GM18858 (cell line): Measurements from ENCODE around the gene ARL8B.
"Not testable (repeated sequence)": the region's sequence is repeated elsewhere in the genome, so short reads cannot be mapped to it uniquely, and the experiment has no call there.

Experiments
- ATAC-seq: cut with Tn5 transposase; IDR thresholded peaks from one replicate; pipeline ENCODE4 v1.9.1; 2021; ENCODE audit not compliant: unreplicated experiment

ARL8B gene

GRCh38 chr3:5122030-5122740 is at the start of gene ARL8B:
ARL8B (plus strand) TSS chr3:5122292; CDS start chr3:5122466, 174 bp downstream.
- ATAC-seq, result peak; percentile 94

GRCh38 chr3:5073374-5074085 is 48.6 kb upstream of the ARL8B start:
- no peak for ATAC-seq

DNA sequence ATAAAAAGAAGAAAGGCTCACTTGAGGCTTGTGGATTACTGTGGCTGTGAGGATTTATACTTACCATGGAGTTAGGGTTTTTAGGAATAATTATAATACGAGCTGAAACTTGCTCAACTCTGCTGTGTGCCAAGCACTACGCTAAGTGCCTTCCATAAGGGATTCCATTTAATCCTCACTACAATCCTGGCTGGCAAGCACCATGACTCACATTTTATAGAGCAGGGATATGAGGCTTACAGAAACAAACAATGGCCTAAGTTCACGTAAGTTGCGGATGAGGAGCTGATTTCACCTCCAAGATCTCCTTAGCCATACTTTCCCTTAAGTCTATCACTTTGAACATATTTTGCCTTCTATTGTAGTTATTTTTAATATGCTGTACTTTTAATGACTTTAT is 43.9 kb upstream of the ARL8B start:
- ATAC-seq, result no peak

DNA sequence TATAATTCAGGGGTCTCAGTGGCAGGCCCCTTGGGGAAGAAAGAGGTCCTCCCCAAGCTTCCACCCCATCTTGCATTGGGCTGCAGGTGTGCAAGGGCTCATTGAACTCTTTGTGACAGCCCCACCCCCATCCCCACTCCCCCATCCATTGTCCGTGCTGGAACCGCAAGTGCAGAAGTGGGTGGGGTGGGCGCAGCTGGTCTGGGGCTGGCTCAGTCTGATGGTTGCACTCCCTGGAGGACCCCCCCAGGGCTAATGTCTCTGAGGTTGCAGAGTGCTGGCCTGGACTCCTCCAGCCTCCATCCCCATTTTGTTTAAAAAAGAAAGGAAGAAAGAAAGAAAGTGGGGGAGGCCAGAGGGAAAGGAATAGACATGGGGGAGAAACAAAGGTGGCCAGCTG is 42.3 kb upstream of the ARL8B start:
- no peak for ATAC-seq

DNA sequence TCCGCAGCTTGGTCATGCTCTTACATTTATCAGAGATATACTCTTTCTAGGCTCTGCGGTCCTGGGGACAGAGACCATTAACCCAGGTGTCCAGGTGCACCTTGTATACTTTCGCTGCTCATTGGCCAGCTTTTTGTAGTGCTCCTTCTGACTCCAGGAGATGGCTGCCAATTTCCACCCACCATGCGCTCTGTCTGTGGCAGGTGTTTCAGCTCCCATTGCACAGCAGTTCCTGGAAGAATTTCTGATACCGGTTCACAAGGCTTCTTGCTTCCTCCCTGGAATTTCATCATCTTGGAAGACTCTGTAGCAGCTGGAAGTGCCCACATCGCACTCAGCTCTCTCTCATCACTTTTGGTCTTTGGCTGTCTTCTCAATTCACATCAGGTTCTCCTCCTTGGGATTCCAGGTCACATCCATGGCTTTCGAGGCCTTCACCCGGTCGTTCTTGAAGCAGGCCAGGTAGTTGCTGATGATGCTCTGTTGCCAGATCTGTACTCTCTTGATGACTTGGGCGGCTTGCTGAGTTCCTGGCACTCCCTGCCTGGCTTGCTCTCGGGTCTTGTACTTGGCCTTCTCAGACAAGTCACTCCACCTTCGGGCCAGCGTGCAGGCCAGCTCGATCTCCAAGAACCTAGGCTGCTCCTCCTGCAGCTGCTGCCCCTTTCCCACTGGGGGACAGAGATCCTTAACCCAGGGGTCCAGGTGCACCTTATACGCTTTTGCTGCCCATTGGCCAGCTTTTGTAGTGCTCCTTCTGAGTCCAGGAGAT is 41.1 kb upstream of the ARL8B start:
- no peak for ATAC-seq

DNA sequence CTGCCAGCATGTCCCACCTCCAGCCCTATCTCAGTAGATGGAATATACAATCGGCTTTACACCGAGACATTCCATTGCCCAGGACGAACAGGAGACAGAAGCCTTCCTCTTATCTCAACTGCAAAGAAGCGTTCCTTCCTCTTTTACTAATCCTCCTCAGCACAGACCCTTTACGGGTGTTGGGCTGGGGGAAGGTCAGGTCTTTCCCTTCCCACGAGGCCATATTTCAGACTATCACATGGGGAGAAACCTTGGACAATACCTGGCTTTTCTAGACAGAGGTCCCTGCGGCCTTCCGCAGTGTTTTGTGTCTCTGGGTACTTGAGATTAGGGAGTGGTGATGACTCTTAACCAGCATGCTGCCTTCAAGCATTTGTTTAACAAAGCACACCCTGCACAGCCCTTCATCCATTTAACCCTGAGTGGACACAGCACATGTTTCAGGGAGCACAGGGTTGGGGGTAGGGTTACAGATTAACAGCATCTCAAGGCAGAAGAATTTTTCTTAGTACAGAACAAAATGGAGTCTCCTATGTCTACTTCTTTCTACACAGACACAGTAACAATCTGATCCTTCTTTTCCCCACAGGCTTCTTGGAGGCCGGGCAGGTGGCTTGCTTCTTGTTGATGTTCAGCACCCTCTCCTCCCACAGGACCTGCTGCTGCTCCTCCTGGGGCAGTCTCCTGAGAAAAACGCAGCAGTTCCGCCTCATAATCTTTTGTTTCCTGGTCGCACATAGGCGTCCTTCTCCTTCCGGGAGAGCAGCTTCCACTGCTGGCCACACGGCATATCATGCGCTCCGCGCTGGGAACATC is 39.9 kb upstream of the ARL8B start:
- ATAC-seq, result not testable (repeated sequence)

GRCh38 chr3:5082789-5083115 is 39.3 kb upstream of the ARL8B start:
- no peak for ATAC-seq

DNA sequence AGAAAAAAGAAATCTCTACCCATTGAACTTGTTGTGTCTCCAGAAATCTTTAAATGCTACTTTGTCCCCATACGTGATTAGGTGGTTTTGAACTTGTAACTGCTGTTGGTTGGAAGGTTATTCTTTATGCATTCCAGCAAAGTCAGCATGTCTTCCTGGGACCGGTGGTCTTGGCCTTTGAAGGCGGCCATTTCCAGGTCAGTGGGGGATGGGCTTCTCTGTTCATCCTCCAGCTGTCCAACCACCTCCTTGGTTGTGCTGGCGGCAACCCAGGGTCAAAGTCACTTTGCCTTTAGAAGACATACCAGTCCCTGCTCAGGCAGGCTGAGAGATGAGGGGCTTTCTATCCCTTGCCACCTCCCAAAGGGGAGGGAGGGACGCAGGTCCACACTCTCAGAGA is 37.9 kb upstream of the ARL8B start:
- ATAC-seq, result no peak

DNA sequence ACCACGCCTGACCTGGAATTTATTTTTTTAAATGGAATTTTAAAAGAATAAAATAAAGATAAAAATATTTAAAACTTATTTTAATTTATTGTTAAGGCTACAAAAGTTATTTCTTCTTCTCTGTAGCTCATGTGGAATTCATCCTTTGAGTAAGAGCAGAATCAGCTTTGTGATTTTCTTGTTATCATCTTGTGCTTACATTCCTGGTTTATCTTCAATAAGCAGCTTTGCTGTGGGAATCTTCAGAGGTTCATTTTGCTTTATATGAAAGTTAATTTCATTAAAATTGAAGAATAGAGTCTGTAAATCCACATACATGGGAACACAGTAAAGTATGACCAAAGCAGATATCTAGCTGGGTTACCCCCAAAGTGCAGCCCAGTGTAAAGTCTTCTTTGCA is 35.4 kb upstream of the ARL8B start:
- no peak for ATAC-seq

- ATAC-seq, result no peak
Measured at GRCh38 chr3:5087209-5087608, 34.9 kb upstream of the ARL8B start.

DNA sequence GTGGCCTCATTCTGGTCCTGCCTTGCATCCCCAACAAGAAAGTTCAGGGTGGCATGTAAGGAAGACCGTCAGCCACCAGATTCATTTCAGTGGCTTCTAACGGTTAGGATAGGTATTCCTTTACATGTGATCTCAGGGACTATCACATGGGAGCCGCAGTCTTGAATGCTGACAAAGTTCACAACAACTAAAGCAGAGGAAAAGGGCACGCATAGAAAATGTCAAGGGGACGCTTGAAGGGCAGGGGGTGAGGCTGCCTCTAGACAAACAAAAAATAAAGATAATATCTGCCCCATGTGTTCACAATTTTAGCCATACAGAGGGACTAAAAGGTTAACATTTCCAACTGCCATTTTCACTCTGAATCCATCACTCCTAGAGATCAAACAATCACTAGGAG is 31.9 kb upstream of the ARL8B start:
- ATAC-seq, result no peak

- no peak for ATAC-seq
Measured at GRCh38 chr3:5092018-5092417, 30.1 kb upstream of the ARL8B start.

GRCh38 chr3:5093731-5094130 is 28.4 kb upstream of the ARL8B start:
- no peak for ATAC-seq

DNA sequence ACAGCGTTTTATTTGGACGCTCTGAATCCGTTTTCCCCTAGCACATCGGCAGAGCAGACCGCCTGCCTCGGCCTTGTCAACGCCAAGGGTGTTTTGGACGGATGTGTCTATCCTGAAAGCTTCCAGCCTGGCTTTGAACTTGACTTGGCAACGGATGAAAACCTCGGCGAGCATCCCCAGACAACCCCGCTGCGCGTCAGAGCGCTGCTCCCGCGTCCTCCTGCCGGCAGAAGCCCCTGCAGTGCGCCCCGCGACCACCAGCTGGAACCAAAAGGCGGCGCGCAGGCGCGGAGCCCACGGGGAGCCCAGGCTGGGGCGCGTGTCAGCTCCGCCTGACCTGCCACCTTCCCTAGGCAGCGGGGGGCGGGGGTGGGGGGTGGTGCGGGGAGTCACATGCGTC is 26.2 kb upstream of the ARL8B start:
- ATAC-seq, result no peak

DNA sequence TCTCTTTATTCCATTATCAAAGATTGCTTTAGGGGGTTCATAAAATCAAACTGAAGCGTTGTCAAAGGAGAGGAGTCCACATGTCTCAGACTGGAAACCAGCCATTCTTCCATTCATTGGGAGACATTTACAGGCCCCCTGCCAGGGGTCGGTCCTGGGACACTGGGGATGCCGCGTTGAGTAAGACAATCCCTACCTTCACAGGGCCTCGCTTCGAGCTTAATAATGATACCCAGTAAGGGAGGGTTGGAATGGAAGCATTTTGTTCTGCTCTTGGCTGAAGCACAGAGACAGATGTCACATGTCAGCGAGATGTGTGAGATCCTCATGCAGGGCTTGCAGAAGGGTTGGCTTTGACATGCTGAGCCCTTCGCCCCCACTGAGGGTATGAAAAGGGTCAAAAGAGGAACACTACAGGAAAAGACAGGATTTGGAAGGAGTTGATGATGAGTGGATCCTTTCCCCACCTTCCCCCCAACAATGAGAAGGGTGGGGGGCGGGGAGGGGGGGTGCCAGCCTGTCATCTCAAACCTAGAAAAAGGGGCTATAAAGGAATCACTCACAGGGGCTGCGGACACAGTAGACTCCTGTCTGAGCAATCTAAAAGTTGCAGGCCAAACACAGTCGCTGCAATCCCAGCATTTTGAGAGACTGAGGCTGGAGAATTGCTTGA is 25.6 kb upstream of the ARL8B start:
- no peak for ATAC-seq

DNA sequence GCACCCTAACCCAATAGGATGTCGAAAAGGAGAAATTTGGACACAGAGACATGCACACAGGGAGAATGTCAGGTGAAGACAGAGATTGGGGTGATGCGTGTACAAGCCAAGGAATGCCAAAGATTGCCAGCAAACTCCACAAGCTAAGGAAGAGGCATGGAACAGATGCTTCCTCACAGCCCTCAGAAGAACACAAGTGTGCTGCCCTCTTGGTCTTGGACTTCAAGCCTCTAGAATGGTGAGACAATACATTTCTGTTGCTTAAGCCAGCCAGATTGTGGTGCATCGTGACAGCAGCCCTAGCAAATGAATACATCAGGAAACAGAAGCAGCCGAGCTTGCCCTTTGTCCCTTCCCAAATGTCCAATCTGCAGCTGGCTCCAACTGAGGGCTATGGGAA is 23.7 kb upstream of the ARL8B start:
- ATAC-seq, result no peak

DNA sequence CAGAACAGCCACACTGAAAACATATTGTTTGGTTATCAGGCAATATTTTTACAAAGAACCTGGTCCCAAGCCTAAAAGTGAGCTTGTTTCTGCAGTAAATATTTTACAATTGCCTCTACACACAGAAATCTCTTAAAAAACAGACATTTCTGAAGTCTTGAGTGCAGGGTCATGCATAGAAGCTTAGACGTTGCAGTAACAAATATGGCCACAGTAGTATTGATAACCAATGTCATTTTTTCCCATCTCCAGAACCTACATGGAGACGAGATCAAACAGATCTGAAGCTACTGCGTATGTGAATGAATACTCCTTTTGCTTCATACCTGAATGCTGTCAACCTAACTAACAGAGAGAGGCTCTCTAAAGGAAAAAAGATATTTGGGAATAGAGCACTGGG is 19.6 kb upstream of the ARL8B start:
- no peak for ATAC-seq

DNA sequence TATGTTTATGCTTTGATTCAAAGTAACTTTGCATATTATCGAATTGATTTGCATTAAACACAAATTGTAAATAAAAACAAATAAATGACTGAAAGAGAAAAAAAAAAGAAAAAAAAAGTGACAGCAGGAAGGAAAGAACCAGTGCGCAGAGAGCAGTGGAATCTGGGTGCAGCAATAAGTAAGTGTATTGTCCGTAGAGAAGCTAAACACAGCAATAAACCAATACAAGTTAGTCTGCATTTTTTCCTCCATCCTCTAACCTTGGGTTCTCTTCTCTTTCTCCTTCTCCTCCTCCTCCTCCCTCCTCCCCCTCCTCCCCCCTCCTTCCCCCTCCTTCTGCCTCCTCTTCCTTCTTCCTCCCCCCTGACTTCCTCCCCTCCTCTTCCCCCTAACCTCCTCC is 18.3 kb upstream of the ARL8B start:
- ATAC-seq, result no peak

- no peak for ATAC-seq
Measured at GRCh38 chr3:5105050-5105449, 17.0 kb upstream of the ARL8B start.

- not testable (repeated sequence) for ATAC-seq
Measured at GRCh38 chr3:5106371-5106770, 15.7 kb upstream of the ARL8B start.

DNA sequence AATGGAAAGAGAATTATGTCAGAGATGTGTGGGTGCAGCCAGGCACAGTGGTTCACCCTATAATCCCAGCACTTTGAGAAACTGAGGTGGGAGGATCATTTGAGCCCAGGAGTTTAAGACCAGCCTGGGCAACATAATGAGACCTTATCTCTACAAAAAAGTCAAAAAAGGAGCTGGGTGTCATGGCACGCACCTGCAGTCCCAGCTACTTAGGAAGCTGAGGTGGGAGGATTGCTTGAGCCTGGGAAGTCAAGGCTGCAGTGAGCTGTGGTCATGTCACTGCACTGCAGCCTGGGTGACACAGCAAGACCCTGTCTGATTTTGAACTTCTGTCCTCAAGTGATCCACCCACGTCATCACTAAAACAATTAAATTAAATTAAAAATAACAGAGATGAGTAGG is 15.2 kb upstream of the ARL8B start:
- not testable (repeated sequence) for ATAC-seq
